GM15510 (cell line): ENCODE measurements around the gene EMD.
A peak's percentile ranks its signal among the peaks of the same experiment; 100 is the strongest.

Experiments used
- POLR2A ChIP-seq: IDR thresholded peaks from 3 replicates; pipeline ENCODE4 v1.6.1; 2011; ENCODE audit warnings: borderline replicate concordance; ENCODE audit not compliant: insufficient read length; ENCODE audit errors: extremely low read depth

The EMD gene

DNA sequence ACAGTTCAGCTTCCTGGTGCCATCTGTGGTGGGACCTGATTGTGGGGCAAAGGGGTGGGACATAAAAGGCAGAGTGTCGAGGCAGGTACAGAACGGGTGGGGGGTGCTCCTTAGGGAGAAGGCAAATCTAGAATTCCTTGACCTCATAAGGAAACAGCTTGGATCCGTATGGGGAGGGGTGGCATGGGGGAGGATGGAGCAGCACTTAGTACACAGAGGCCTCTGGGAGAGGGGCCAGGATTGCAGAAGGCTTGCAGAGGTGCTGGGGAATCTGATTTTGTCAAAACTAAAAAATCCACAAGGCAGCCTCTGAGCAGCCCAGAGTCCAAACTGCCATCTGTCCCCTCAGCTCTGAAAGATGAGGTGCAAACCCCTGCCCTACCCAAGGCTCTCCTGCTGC lies 2.3 kb upstream of the EMD start:
- no peak for TF ChIP-seq POLR2A

DNA sequence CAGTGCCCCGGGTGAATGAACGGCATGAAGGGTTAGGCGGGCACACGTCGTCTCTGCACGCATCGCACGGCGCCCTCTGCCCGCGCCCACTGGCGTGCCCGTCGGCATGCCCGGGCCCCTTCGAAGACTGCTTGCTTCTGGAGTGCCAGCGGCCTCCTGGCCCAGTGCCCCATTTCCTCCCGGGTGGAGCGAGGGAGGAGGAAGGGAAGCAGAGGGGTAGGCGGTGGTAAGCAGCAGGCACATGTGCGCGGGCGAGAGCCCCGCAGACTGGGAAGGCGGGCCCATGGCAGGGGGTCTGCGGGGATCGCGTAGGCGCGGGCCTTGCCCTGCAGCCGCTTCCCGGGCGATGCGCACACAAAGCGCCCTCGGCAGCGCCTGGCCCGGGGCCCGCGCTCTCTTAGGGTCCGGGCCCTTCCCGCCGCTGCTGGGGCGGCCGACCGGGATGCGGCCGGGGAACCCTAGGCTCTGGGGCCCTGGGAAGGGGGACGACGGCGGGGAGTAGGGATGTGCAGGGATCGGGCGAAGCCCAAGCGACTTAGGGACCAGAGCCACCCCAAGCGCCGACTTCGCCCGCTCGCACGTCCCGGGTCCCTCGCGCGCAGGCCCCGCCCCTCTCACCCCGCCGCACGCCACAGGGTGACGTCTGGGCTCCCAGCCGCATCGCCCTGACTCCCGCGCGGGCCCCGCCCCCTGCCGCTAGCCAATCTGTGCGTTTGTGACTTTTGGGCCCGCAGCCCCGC lies 866 bp upstream of the EMD start:
- peak; percentile 69 for TF ChIP-seq POLR2A

DNA sequence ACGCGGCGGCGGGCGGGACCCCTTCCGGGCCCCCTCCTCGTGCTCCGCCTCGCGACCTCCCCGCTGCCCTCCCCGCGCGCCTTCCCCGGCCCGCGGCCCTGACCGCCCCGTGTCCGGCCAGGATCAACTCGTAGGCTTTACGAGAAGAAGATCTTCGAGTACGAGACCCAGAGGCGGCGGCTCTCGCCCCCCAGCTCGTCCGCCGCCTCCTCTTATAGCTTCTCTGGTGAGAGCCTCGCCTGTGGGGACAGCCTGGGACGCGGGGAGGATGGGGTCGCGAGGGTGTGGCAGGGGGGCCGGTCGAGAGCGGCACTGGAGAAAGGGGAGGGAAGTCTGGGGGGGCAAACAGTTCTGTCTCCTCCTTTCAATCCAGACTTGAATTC lies 465 bp downstream of the EMD start:
- no peak for TF ChIP-seq POLR2A

DNA sequence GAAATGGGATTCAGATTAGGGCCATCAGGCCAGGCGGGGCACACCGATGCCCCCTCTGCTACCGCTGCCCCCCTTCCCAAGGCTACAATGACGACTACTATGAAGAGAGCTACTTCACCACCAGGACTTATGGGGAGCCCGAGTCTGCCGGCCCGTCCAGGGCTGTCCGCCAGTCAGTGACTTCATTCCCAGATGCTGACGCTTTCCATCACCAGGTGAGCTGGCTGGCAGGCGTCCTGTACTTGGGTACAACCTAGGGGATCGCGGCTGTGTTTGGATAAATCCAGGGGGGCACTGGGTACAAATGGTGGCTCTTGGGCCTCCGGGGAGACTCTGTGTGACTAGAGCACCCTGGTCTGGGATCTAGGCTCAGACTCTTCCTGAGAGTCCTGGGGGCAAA lies 1.1 kb downstream of the EMD start:
- no peak for TF ChIP-seq POLR2A

DNA sequence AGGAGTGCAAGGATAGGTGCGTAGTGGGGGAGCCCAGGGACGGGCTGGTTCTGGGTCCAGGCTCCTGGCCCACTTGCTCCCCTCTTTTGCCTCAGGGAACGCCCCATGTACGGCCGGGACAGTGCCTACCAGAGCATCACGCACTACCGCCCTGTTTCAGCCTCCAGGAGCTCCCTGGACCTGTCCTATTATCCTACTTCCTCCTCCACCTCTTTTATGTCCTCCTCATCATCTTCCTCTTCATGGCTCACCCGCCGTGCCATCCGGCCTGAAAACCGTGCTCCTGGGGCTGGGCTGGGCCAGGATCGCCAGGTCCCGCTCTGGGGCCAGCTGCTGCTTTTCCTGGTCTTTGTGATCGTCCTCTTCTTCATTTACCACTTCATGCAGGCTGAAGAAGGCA lies 1.7 kb downstream of the EMD start:
- TF ChIP-seq POLR2A: no peak

DNA sequence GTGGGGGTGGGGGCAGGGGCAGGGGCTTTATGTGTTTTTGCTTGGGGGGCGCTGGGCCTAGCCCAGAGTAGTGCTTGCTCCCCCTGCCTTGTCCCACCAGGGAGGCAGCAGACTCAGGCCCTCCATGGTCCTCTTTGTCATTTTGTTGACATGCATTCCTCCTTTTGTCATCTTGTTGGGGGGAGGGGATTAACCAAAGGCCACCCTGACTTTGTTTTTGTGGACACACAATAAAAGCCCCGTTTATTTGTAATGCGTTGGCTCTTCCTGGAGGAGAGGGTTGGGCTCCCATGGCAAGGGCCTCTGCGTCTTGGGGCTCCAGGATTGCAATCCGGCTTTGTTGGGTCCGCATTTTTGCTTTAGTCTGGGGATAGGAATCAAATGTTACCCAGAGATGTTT lies 2.2 kb downstream of the EMD start:
- no peak for TF ChIP-seq POLR2A

DNA sequence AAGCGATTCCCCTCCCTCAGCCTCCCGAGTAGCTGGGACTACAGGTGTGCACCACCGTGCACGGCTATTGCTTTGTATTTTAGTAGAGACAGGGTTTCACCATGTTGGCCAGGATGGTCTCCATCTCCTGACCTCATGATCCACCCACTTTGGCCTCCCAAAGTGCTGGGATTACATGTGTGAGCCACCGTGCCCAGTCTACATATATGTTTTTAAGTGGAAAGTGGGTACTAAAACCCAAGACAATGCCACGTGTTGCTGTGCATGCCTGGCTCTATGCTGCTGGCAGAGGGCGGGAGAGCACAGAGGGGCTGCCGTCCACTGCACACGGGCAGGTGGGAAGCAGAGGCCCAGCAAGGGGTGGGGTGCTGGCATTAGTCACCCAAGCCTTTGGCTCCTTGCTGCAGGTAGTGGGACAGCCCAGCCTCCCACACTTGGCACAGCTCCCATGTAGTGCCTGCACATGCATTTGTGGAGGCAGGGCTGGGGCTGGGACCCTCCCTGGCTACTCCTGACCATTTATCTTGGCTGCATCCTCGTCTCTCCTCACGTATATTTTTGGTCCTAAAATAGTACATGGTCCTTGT lies 3.5 kb downstream of the EMD start:
- TF ChIP-seq POLR2A: no peak

DNA sequence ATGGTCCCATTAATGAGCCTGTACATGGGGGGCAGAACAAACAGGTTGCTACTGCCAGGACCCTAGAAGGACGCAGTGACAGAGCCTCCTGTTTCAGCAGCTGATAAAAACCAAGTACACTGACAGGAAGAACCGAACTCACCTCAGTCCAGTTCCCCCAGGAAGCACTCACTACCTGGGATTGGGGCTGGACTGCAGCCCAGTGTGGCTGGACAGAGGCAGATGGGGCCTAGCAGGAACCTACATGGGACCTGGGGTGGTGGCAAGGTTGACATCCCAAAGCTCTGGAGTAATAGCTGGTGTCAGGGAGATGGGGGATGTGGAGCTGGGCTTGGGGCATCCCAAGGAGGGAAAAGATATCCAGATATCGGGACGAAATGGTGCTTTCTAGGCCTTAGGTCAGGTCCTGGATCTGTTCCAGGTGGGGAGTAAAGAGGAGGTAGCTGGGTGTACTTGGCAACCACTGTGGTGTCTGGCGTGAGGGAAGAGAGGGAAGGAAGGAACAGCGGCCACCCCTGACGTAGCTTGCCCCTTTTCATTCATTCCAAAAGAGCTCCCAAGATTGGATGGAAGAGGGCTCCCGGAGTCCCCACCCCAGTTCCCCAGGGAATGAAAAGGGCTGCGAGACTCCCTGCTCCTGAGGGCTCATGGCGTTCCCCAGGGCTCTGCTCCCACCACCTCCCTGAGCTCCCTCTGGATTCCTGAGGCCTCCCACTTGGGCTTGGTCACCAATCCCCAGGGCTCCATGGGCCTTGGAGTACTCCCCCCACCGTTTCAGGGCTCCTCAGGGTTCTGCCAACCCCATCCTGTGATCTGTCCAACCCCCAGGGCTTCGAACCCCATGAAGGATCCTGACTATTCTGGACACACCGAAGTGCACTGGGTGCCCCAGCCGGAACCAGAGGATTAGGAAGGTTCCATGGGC lies 4.5 kb downstream of the EMD start:
- TF ChIP-seq POLR2A: no peak

DNA sequence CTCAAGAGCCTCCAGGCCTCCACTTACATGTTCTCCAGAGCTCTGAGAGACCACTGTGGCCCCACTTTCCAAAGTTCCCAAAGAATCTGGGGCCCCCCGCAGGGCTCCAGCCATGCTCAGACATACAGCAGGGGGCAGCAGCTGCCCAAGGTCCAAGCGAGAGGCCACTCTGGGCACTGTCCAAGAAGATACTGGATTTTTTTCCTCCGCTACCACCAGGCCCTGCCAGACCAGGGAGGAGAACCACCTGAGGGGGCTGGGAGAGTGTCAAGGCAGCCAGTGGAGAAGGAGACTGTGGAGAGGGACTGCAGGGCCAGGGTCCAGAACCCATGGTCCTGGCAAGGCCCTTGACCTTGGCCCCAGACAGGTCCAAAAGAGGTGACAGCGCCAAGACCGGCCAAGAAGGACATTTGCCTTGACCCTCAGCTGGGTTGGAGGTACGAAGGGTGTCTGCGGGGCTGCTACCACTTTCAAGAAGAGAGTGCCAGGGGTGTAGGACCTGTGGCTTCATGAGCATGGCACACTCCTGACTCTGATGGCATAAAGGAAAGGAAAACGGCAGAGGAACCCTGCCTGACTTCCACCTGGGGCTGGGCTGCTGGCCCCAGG lies 5.3 kb downstream of the EMD start:
- TF ChIP-seq POLR2A: no peak

DNA sequence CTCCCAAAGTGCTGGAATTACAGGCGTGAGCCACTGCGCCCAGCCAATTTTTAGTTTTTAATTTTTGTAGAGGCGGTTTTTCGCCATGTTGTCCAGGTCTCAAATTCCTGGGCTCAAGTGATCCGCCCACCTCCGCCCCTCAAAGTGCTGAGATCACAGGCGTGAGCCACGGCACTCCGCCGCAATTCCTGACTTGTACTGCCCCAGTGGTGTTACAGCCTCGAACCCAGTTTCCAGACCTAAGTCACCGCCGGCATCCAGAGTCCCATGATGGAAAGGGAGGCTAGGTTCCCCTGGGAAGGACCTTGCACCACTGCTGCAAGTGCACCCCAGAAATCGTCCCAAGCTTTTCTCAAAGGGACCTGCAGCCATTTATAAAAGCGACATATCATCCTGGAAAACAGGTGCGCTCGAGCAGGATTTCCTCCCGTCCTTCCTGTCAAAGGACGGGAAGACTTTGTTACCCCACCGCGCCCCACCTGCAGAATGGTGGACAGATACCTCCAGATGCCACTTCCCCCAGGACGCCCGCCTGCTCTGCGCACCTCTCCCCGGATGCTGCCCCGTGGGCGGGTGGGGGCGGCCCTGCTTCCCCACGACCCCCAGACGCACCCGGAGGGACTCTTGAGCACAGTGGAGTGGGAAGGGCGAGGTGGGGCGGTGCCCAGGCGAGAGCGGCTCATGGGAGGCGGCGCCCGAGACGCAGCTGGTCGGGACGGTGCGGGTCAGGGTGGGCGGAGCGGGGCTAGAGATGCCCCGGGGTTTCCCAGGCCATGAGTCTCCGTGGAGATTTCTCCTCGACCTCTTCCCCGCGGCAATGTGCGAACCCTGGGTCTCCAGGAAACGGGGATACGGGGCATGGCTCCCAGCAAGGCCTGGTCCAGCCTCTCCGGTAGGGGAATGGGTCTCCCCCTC lies 18.1 kb downstream of the EMD start:
- TF ChIP-seq POLR2A: peak; percentile 44

DNA sequence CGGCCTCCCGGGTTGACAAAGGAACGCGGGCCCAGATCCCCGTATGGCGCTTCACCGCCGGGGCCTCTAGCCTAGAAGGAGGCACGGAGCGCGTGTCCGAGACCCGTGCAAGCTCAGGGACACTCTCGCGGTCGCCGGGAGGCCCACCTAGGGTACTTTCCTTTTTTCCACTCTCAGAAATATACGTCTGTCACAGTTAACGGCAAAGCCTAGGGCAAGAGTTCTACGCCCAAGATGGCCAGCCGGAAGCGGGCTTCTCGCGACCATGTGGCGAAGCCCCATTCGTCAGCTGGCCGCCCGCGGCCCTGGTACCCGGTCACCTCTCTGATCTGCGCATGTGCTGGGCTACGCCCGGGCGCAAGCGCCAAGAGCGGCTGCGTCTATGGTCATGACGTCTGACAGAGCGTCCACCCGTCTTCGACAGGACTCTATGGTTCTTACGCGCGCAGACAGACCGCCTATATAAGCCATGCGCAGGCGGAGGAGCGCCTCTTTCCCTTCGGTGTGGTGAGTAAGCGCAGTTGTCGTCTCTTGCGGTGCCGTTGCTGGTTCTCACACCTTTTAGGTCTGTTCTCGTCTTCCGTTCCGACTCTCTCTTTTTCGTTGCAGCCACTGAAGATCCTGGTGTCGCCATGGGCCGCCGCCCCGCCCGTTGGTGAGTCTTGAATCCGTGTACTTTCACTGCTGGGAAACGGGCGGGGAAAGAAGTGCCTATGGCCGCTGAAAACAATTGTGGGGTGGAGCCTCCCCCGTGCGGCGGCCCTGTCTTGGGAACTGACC lies 19.0 kb downstream of the EMD start, which contains the start of gene RPL10:
TSS of gene RPL10 (plus strand) at position 490 of the 780 bp plus-strand sequence. CDS start at position 633, 143 bp downstream.
- peak; percentile 96 for TF ChIP-seq POLR2A

DNA sequence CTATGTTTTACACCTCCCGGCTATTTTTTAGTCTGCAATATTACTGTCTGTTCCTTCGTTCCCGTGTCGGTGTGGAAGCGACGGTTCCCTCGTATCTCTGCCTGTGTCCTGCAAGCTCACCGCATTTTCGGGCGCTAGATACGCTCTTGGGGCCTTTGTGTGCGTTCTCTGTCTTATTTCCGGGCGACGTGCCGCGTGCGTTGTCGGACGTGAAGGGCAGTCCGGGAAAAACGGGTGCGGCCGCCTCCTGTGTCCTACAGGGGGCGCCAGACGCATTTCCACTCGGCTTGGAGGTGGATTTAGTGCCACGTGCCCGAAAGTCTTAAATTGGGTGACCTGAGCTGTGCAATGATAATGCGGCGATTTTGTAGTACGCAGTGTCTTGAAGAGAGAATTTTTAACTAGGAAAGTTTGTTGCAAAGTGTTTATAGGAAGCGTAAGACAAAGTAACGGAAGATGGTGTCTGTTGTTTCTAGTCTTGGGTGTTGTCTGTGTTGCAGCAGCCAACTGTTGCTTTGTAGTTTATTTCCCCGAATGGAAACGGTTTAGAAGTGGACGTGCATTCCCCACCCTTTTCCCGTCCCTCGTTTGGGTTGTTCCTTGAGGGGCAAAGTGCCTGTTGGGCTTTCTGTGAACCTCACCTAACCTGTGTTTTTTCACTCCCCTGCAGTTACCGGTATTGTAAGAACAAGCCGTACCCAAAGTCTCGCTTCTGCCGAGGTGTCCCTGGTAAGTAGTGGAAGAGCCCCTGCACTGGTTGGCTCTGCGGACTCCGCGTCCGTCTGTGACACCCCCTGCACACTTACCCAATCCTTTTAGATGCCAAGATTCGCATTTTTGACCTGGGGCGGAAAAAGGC lies 19.8 kb downstream of the EMD start:
- TF ChIP-seq POLR2A: no peak
